Measurements from ENCODE around the gene GOLGA6B. TPM values are rescaled to one million over a fixed set of nuclear protein-coding genes. Genes with fewer than 3 reads are reported as not detected.
"Not testable (repeated sequence)": the region's sequence is repeated elsewhere in the genome, so short reads cannot be mapped to it uniquely, and the experiment has no call there.

GOLGA6B gene
- total RNA-seq, 1 donor from 2014 or later, result not detected

GRCh38 chr15:72614810-72615532 lies 39.5 kb upstream of the GOLGA6B start:
- Histone ChIP-seq H3K79me2 (ENCODE audit: low read depth) (no peaks in the 10 kb centered on the region), H3K4me1 (peaks cover 15% of the 10 kb centered on the region), H3K9me3 (ENCODE audit: low read depth) (no peaks in the 10 kb centered on the region), H3K9ac (no peak overlapping the region), H4K20me1 (ENCODE audit: low read depth) (no peaks in the 10 kb centered on the region), H2AFZ (replicated peaks) (peak overlapping the region; percentile 94), H3K36me3 (no peaks in the 10 kb centered on the region), H3K4me2 (peak overlapping the region; percentile 73), H3F3A (ENCODE audit: low read depth) (no peaks in the 10 kb centered on the region), H3K27me3 (no peaks in the 10 kb centered on the region), H3K4me3 (no peak overlapping the region), H3K27ac (no peak overlapping the region)
- no peak overlapping the region for H3K27ac Mint-ChIP-seq
- H3K4me1 Mint-ChIP-seq, result no peaks in the 10 kb centered on the region
- no peak for DNase-seq (ENCODE audit: low spot score)
- H3K27me3 Mint-ChIP-seq (ENCODE audit: insufficient read depth, low read depth), result peaks cover 9% of the 10 kb centered on the region
- H3K4me3 Mint-ChIP-seq, result no peak overlapping the region
- no peak for TF ChIP-seq CTCF (IDR thresholded peaks at IDR 0.05)
- TF ChIP-seq EZH2phosphoT487 (IDR thresholded peaks at IDR 0.05), result no peak
- no peak for TF ChIP-seq EZH2 (IDR thresholded peaks at IDR 0.05)
- no peaks in the 10 kb centered on the region for H3K9me3 Mint-ChIP-seq
- no peaks in the 10 kb centered on the region for H3K36me3 Mint-ChIP-seq

GRCh38 chr15:72615533-72616233 lies 38.8 kb upstream of the GOLGA6B start:
- not testable (repeated sequence) for H3K4me1 Mint-ChIP-seq, H3K27ac Mint-ChIP-seq

GRCh38 chr15:72616491-72617210 lies 37.8 kb upstream of the GOLGA6B start:
- Histone ChIP-seq H3K27me3 (no peaks in the 10 kb centered on the region), H3K9ac (no peak overlapping the region), H2AFZ (replicated peaks) (no peak overlapping the region), H3K4me1 (peaks cover 15% of the 10 kb centered on the region), H3K4me2 (no peak overlapping the region), H3K36me3 (no peaks in the 10 kb centered on the region), H3K79me2 (ENCODE audit: low read depth) (no peaks in the 10 kb centered on the region), H4K20me1 (ENCODE audit: low read depth) (no peaks in the 10 kb centered on the region), H3K27ac (no peak overlapping the region), H3F3A (ENCODE audit: low read depth) (no peaks in the 10 kb centered on the region), H3K4me3 (no peak overlapping the region), H3K9me3 (ENCODE audit: low read depth) (no peaks in the 10 kb centered on the region)
- no peak overlapping the region for H3K27ac Mint-ChIP-seq
- peaks cover 9% of the 10 kb centered on the region for H3K27me3 Mint-ChIP-seq (ENCODE audit: insufficient read depth, low read depth)
- no peak for DNase-seq (ENCODE audit: low spot score)
- H3K4me3 Mint-ChIP-seq, result no peak overlapping the region
- no peaks in the 10 kb centered on the region for H3K4me1 Mint-ChIP-seq
- H3K9me3 Mint-ChIP-seq, result no peaks in the 10 kb centered on the region
- TF ChIP-seq EZH2 (IDR thresholded peaks at IDR 0.05) (no peak), EZH2phosphoT487 (IDR thresholded peaks at IDR 0.05) (no peak), CTCF (IDR thresholded peaks at IDR 0.05) (no peak)
- H3K36me3 Mint-ChIP-seq, result no peaks in the 10 kb centered on the region

More at GRCh38 chr15:72615533-72616233, 38.8 kb upstream of the GOLGA6B start:
- not testable (repeated sequence) for H3K27me3 ChIP-seq; H3K4me3 Mint-ChIP-seq; H3K9me3 ChIP-seq (ENCODE audit: low read depth); H3K27me3 Mint-ChIP-seq (ENCODE audit: insufficient read depth, low read depth); H3K9me3 Mint-ChIP-seq; H4K20me1 ChIP-seq (ENCODE audit: low read depth); H3K9ac ChIP-seq; H3K79me2 ChIP-seq (ENCODE audit: low read depth); H3K27ac ChIP-seq; H3K36me3 ChIP-seq; H3F3A ChIP-seq (ENCODE audit: low read depth); H3K36me3 Mint-ChIP-seq
- peaks cover 15% of the 10 kb centered on the region for H3K4me1 ChIP-seq
- peak; percentile 51 for DNase-seq (ENCODE audit: low spot score)
- H3K4me3 ChIP-seq, result peak overlapping the region; percentile 11
- peak overlapping the region; percentile 73 for H3K4me2 ChIP-seq
- peak; percentile 37 for TF ChIP-seq CTCF (IDR thresholded peaks at IDR 0.05)
- peak overlapping the region; percentile 94 for H2AFZ ChIP-seq (replicated peaks)

- not testable (repeated sequence) for H3K9me3 ChIP-seq (ENCODE audit: low read depth); H3K36me3 ChIP-seq; H3K27ac Mint-ChIP-seq; H3K4me3 ChIP-seq; H3K4me1 Mint-ChIP-seq; H3K36me3 Mint-ChIP-seq; H3K27me3 Mint-ChIP-seq (ENCODE audit: insufficient read depth, low read depth); H3K27ac ChIP-seq; H3K4me1 ChIP-seq; H3K27me3 ChIP-seq; H2AFZ ChIP-seq (replicated peaks); DNase-seq (ENCODE audit: low spot score); H3K79me2 ChIP-seq (ENCODE audit: low read depth); H3K4me3 Mint-ChIP-seq; H4K20me1 ChIP-seq (ENCODE audit: low read depth); H3K9ac ChIP-seq; H3K4me2 ChIP-seq; H3K9me3 Mint-ChIP-seq; H3F3A ChIP-seq (ENCODE audit: low read depth)
These were observed 30.6 kb upstream of the GOLGA6B start for GRCh38 chr15:72623854-72624253.

- not testable (repeated sequence) for H3K4me1 Mint-ChIP-seq; H3K79me2 ChIP-seq (ENCODE audit: low read depth); H4K20me1 ChIP-seq (ENCODE audit: low read depth); H3K36me3 Mint-ChIP-seq; DNase-seq (ENCODE audit: low spot score); H3K4me2 ChIP-seq; H3K9me3 Mint-ChIP-seq; H3K27me3 ChIP-seq; H3F3A ChIP-seq (ENCODE audit: low read depth); H3K36me3 ChIP-seq; H3K27ac Mint-ChIP-seq; H3K4me3 ChIP-seq; H3K27ac ChIP-seq; H3K9ac ChIP-seq; H3K4me3 Mint-ChIP-seq; H3K4me1 ChIP-seq; H2AFZ ChIP-seq (replicated peaks); H3K9me3 ChIP-seq (ENCODE audit: low read depth); H3K27me3 Mint-ChIP-seq (ENCODE audit: insufficient read depth, low read depth)
These were observed 28.3 kb upstream of the GOLGA6B start for GRCh38 chr15:72626153-72626552.
